OCI-LY1 (cell line): ENCODE results near the gene ZNF827.

Source experiments
- H2AFZ ChIP-seq: fragments of 200-600 bp; sonication (generic), shearing (Covaris generic); 2 replicates; pipeline ENCODE4 v1.6.0; 2014; ENCODE audit warnings: antibody characterized with exemption, mild to moderate bottlenecking, low read length
- H3F3A ChIP-seq: fragments of 200-600 bp; sonication (generic), shearing (Covaris generic); 2 replicates; pipeline ENCODE4 v1.6.0; 2014; ENCODE audit warnings: mild to moderate bottlenecking, antibody characterized with exemption, low read length, moderate library complexity; ENCODE audit not compliant: insufficient read depth
- H3K27ac ChIP-seq: fragments of 200-600 bp; sonication (generic); 2 replicates; pipeline ENCODE4 v1.5.1; 2014; ENCODE audit warnings: low read length, mixed run types, mild to moderate bottlenecking, low read depth; ENCODE audit not compliant: poor library complexity, severe bottlenecking
- H3K27me3 ChIP-seq: fragments of 200-600 bp; sonication (generic); 2 replicates; pipeline ENCODE4 v1.6.0; 2014; ENCODE audit warnings: antibody characterized with exemption, mild to moderate bottlenecking, low read length, moderate library complexity; ENCODE audit not compliant: insufficient read depth
- H3K36me3 ChIP-seq: fragments of 200-600 bp; sonication (generic); 2 replicates; pipeline ENCODE4 v1.6.1; 2014; ENCODE audit warnings: mild to moderate bottlenecking, antibody characterized with exemption, low read length, moderate library complexity, mixed read lengths; ENCODE audit not compliant: insufficient read depth
- H3K4me1 ChIP-seq: fragments of 200-600 bp; sonication (generic); 2 replicates; pipeline ENCODE4 v1.5.1; 2014; ENCODE audit warnings: mild to moderate bottlenecking, low read length, moderate library complexity; ENCODE audit not compliant: insufficient read depth, severe bottlenecking
- H3K4me2 ChIP-seq: fragments of 200-600 bp; sonication (generic), shearing (Covaris generic); 2 replicates; pipeline ENCODE4 v1.6.1; 2014; ENCODE audit warnings: low read length
- H3K4me3 ChIP-seq: fragments of 200-600 bp; sonication (generic); 2 replicates; pipeline ENCODE4 v1.5.1; 2014; ENCODE audit warnings: low read length, low read depth, mild to moderate bottlenecking, mixed read lengths; ENCODE audit not compliant: poor library complexity, severe bottlenecking
- H3K79me2 ChIP-seq: fragments of 200-600 bp; shearing (Covaris generic); 2 replicates; pipeline ENCODE4 v1.6.1; 2016; ENCODE audit warnings: mixed run types, low read length, mixed read lengths; ENCODE audit not compliant: insufficient read depth
- H3K9ac ChIP-seq: fragments of 200-600 bp; sonication (generic), shearing (Covaris generic); 2 replicates; pipeline ENCODE4 v1.6.1; 2014; ENCODE audit warnings: mild to moderate bottlenecking, low read length, mixed read lengths
- H3K9me2 ChIP-seq: fragments of 200-600 bp; sonication (generic), shearing (Covaris generic); 2 replicates; pipeline ENCODE4 v1.6.1; 2014; ENCODE audit warnings: low read depth, mild to moderate bottlenecking, low read length, mixed read lengths
- H3K9me3 ChIP-seq: fragments of 200-600 bp; shearing (Covaris generic); 2 replicates; pipeline ENCODE4 v1.6.1; 2014; ENCODE audit warnings: low read length, mixed read lengths
- H4K20me1 ChIP-seq: fragments of 200-600 bp; sonication (generic), shearing (Covaris generic); 2 replicates; pipeline ENCODE4 v1.6.0; 2016; ENCODE audit warnings: mild to moderate bottlenecking, low read length; ENCODE audit not compliant: insufficient read depth
- EZH2 ChIP-seq: fragments of 200-600 bp; sonication (generic), shearing (Covaris generic); IDR thresholded peaks from 2 replicates; pipeline ENCODE4 v1.8.0; 2017; ENCODE audit warnings: borderline replicate concordance, mixed run types, mild to moderate bottlenecking, antibody characterized with exemption, low read length, moderate library complexity, mixed read lengths
- TF ChIP-seq, protein P1 (sequence below): fragments of 200-600 bp; sonication (generic), shearing (Covaris generic); IDR thresholded peaks from 2 replicates; pipeline ENCODE4 v1.5.1; 2017; ENCODE audit warnings: mild to moderate bottlenecking, antibody characterized with exemption, low read length, moderate library complexity, mixed read lengths

Gene ZNF827

DNA sequence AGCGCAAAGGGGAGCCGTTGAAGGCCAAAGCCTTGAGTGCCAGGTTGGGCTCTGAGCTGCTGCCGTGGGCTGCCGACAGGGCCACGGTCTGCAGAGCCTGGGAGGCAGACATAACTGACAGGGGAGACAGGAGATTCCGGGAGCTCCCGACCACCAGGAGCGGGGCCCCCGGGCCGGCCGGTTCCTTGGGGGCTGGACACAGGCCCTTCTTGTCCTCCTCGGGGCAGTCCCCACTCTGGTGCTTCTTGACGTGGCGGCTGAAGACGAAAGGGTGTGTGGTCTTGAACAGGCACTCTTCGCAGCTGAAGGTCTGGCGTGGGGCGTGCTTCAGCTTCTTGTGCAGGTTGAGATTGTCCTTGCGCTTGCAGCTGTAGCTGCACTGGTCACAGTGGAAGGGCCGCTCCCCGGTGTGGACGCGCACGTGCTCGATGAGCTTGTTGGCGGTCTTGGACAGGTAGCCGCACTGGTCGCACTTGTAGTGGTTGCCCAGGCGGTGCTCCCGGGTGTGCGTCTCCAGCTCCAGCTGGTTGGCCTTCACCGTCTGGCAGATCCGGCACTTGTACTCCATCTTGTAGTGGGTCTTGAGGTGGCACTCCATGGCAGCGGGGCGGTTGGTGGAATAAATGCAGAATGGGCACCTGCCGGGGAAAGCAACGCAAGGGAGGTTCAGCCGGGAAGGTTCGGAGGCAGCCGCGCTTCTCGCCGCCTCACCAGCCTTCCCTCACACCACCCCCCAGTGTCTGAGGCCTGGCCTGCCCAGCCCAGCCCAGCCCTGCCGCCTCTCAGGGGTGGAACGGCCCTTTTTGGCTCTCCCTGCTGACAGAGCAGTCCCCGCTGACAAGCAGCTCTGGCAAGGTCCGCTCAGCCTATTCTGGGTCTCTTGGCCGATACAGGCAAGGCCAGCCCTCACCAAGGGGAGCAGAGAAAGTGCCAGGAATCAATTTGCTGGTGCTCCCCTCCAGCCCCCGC is 177.4 kb downstream of the ZNF827 start:
- Histone ChIP-seq H3K27me3 (no peaks in the 10 kb centered on the region), H2AFZ (no peak overlapping the region), H3K4me2 (no peak overlapping the region), H3K9me2 (no peaks in the 10 kb centered on the region), H3K9me3 (no peaks in the 10 kb centered on the region), H3K4me1 (no peaks in the 10 kb centered on the region), H3K36me3 (peaks cover 67% of the 10 kb centered on the region), H4K20me1 (no peaks in the 10 kb centered on the region), H3K4me3 (no peak overlapping the region), H3K79me2 (no peaks in the 10 kb centered on the region), H3K27ac (no peak overlapping the region), H3K9ac (no peak overlapping the region), H3F3A (no peaks in the 10 kb centered on the region)
- TF ChIP-seq, protein P1, sequence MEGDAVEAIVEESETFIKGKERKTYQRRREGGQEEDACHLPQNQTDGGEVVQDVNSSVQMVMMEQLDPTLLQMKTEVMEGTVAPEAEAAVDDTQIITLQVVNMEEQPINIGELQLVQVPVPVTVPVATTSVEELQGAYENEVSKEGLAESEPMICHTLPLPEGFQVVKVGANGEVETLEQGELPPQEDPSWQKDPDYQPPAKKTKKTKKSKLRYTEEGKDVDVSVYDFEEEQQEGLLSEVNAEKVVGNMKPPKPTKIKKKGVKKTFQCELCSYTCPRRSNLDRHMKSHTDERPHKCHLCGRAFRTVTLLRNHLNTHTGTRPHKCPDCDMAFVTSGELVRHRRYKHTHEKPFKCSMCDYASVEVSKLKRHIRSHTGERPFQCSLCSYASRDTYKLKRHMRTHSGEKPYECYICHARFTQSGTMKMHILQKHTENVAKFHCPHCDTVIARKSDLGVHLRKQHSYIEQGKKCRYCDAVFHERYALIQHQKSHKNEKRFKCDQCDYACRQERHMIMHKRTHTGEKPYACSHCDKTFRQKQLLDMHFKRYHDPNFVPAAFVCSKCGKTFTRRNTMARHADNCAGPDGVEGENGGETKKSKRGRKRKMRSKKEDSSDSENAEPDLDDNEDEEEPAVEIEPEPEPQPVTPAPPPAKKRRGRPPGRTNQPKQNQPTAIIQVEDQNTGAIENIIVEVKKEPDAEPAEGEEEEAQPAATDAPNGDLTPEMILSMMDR: no peak
- no peak for TF ChIP-seq EZH2

DNA sequence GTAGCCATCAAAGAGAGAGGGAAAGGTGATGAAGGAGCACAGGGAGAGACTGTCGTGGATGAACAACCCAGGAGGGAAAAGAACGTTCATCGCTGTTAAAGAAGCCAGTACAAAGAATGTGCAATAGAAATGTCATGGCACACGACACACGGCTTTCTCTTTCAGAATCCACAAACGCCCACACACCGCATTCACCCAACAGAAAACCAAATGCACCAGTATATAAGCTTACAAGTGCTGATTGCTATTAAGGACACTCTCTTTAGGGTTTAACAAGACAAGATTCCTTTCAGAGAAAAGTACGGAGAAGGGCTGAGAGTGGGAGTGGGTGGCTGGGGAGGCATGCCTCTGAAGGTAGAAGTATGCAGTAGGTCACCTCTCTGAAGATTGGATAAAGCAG is 178.4 kb downstream of the ZNF827 start:
- Histone ChIP-seq H3K4me2 (no peak overlapping the region), H3K27me3 (no peaks in the 10 kb centered on the region)

DNA sequence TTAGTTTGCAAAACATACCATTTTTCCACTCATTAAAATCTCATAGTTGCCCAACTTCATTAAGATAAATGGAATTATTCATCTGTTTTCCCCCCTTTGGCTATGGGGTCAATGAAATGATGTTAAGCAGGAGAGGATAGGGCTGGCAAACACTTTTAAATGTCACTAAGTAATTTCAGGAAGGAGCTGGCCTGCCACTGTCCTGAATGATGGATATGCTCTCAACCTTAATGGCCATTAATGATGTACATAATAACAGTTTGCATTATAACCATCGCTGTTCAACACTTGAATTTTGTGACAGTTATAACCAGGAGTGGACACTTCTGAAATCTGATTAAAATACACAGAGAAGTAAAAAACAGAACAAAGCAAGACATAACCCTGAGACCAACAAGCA is 181.4 kb downstream of the ZNF827 start:
- no peak overlapping the region for H3K4me2 ChIP-seq
- no peaks in the 10 kb centered on the region for H3K9me2 ChIP-seq
- H3K4me1 ChIP-seq: no peaks in the 10 kb centered on the region
- TF ChIP-seq, protein P1: no peak
- TF ChIP-seq EZH2: no peak
- no peaks in the 10 kb centered on the region for H3K79me2 ChIP-seq
- peaks cover 31% of the 10 kb centered on the region for H3K36me3 ChIP-seq
- no peak overlapping the region for H3K27ac ChIP-seq
- no peaks in the 10 kb centered on the region for H4K20me1 ChIP-seq
- no peak overlapping the region for H2AFZ ChIP-seq
- no peaks in the 10 kb centered on the region for H3K27me3 ChIP-seq
- H3F3A ChIP-seq: no peaks in the 10 kb centered on the region
- H3K9me3 ChIP-seq: no peaks in the 10 kb centered on the region
- H3K4me3 ChIP-seq: no peak overlapping the region
- H3K9ac ChIP-seq: no peak overlapping the region

More for the DNA sequence above, 178.4 kb downstream of the ZNF827 start:
- TF ChIP-seq, protein P1: no peak
- no peak for TF ChIP-seq EZH2
- no peak overlapping the region for H3K27ac ChIP-seq
- H3K4me3 ChIP-seq: no peak overlapping the region
- H3K4me1 ChIP-seq: no peaks in the 10 kb centered on the region
- no peak overlapping the region for H3K9ac ChIP-seq
- peaks cover 58% of the 10 kb centered on the region for H3K36me3 ChIP-seq
- H3K79me2 ChIP-seq: no peaks in the 10 kb centered on the region
- no peak overlapping the region for H2AFZ ChIP-seq
- H3K9me3 ChIP-seq: no peaks in the 10 kb centered on the region
- H4K20me1 ChIP-seq: no peaks in the 10 kb centered on the region
- H3K9me2 ChIP-seq: no peaks in the 10 kb centered on the region
- no peaks in the 10 kb centered on the region for H3F3A ChIP-seq
